ENCODE data around the gene KLKB1.

- TF ChIP-seq CTCF (conservative IDR thresholded peaks at IDR 0.05 in 1 of 2, IDR thresholded peaks at IDR 0.05 in 1 of 2; ENCODE audit: low read depth in 1 of 2, low read length in 2 of 2) (no peak), EZH2 (IDR thresholded peaks at IDR 0.05; ENCODE audit: low read length, missing control alignments) (no peak)
Observed at GRCh38 chr4:186217733-186218293, 9.5 kb upstream of the KLKB1 start.

All from fibroblast of lung (primary cell).